Pancreas (tissue), 10 donors: ENCODE results near the gene SLAMF8. TPM values are rescaled to one million over a fixed set of nuclear protein-coding genes. Genes with fewer than 3 reads are reported as not detected.

Experiments used
- ATAC-seq, 4 donors: fragments of 200-7000 bp; cut with Tn5 transposase; one replicate each; pipeline versions ENCODE4 v1.8.0 to v1.9.1; 2020; ENCODE audit warnings: mild to moderate bottlenecking in 4 of 4, moderate library complexity in 4 of 4
- DNase-seq, 6 donors: peaks; one replicate each; pipeline ENCODE4 v3.0.0-alpha.2; 2020
- FAIRE-seq: peaks from 2 replicates; lab custom pipeline; 2012; peaks lifted over from hg19 to GRCh38; lab: Jason Lieb, UNC
- H3K27ac ChIP-seq, 4 donors: fragments of 200-600 bp; sonication (generic); 1 replicate in 3 of 4; 2 replicates in 1 of 4; pipeline versions ENCODE4 v1.5.0 to v1.8.0; 2020
- H3K27me3 ChIP-seq, 4 donors: fragments of 200-600 bp; one replicate each; pipeline ENCODE4 v1.8.0; 2021
- H3K36me3 ChIP-seq, 3 donors: fragments of 200-600 bp; sonication (generic) in 1 of 3; one replicate each; pipeline versions ENCODE4 v1.5.0 to v1.8.0; 2020 to 2021
- H3K4me1 ChIP-seq, 3 donors: fragments of 200-600 bp; one replicate each; pipeline ENCODE4 v1.8.0; 2021
- H3K4me3 ChIP-seq, 4 donors: fragments of 200-600 bp; sonication (generic) in 2 of 4; one replicate each; pipeline versions ENCODE4 v1.5.0 to v1.8.0; 2020 to 2021
- H3K9me3 ChIP-seq, 4 donors: fragments of 200-600 bp; one replicate each; pipeline ENCODE4 v1.8.0; 2021
- WGBS, 2 donors: extraction: QIAGEN DNeasy Blood & Tissue Kit; methylation state at CpG; one replicate each; pipeline ENCODE4 v1.1.7; 2013; 5-methylcytosine and 5-hydroxymethylcytosine counted together
- intact Hi-C, 3 donors: fragments of 100-400 bp; cut with DNase I; formaldehyde crosslinking; loops; one replicate each; pipeline versions ENCODE4 v1.11.1 to v1.14.2; 2022
- polyA plus RNA-seq, 2 donors: library from polyadenylated mRNA; stranded (reverse); fragments of 200-250 nt; gene quantifications; one replicate each; pipeline ENCODE4 v1.2.3, GENCODE V29; 2013
- total RNA-seq, 6 donors: library from RNA; stranded (reverse); fragmentation: NEBNext Ultra II Directional in 4 of 6; extraction: Animal tissue kit (Norgen Biotek cat#: 25700) in 4 of 6; gene quantifications; one replicate each; pipeline versions ENCODE4 v1.2.1 to v1.2.4, GENCODE V29; 2021 to 2023
- TF ChIP-seq, protein P1 (sequence below), 4 donors: fragments of 200-600 bp; sonication (generic) in 3 of 4; IDR thresholded peaks; one replicate each; pipeline versions ENCODE4 v1.5.0 to v1.8.0; 2021; ENCODE audit warnings: antibody characterized with exemption in 4 of 4
- donor health status: healthy with polysubstance abuse.
- donor health status: DM: no; HTN: no; CAD: no; lungs with moderate emphysema.
- donor health status: DM: no; HTN: no; CAD: no.
- donor health status: control.
- donor health status: control.
- donor health status: Bipolar disorder and iron deficiency.
- donor health status: DM: yes; HTN: yes; CAD: no.
- donor health status: DM: no; HTN: no; CAD: no.
- donor health status: DM: no; HTN: no; CAD: no.
- donor health status: DM: yes; HTN: yes; CAD: no.

SLAMF8 gene
- total and polyA plus RNA-seq, 8 donors = 0.38 to 8.8 (median 0.46) TPM; not detected in 1

DNA sequence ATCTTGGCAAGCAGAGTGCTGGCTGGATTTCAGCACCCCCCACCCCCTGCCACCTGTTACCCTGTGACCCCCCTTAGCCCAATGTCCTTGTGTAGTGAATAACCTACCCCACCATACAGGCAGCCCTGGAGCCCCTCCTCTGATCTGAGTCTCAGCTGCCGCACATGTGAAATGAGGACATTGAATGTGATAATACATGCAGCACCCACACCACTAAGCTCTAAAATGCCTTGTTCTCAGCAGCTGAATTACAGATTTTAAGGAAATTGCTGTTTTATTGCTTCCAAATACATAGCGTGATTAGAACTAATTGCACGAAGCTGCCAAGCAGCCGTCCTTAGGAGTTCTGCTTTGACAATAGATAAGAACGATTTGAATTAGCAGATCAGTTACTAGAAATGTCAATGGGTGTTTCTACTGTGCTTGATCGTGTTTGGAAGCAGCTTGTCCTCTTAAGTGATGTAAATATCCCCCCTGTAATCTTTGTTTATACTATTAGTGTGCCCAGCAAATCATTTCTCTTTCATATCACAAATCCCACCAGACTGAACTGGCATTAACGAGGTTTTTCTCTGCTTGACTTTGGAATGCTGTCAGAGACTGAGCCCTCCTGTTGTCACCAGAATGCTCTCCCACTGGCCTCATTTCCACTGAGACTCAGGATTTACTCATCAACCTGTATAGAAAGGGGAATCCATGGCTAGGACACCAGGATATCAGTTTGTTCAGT, 4.9 kb downstream of the SLAMF8 start:
- no peaks in the 10 kb centered on the region for H3K27me3 ChIP-seq
- H3K36me3 ChIP-seq = no peaks in the 10 kb centered on the region
- H3K27ac ChIP-seq = no peak overlapping the region
- DNase-seq (no peak), ATAC-seq (no peak), FAIRE-seq (no peak)
- TF ChIP-seq, protein P1, sequence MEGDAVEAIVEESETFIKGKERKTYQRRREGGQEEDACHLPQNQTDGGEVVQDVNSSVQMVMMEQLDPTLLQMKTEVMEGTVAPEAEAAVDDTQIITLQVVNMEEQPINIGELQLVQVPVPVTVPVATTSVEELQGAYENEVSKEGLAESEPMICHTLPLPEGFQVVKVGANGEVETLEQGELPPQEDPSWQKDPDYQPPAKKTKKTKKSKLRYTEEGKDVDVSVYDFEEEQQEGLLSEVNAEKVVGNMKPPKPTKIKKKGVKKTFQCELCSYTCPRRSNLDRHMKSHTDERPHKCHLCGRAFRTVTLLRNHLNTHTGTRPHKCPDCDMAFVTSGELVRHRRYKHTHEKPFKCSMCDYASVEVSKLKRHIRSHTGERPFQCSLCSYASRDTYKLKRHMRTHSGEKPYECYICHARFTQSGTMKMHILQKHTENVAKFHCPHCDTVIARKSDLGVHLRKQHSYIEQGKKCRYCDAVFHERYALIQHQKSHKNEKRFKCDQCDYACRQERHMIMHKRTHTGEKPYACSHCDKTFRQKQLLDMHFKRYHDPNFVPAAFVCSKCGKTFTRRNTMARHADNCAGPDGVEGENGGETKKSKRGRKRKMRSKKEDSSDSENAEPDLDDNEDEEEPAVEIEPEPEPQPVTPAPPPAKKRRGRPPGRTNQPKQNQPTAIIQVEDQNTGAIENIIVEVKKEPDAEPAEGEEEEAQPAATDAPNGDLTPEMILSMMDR (IDR thresholded peaks at IDR 0.05) = no peak
- intact Hi-C loops = no loop called here
- H3K9me3 ChIP-seq = no peaks in the 10 kb centered on the region
- H3K4me1 ChIP-seq = no peaks in the 10 kb centered on the region
- WGBS, 2 donors = 26 to 27% methylated on average over 7 of the region's 7 CpGs
- H3K4me3 ChIP-seq = no peak overlapping the region

DNA sequence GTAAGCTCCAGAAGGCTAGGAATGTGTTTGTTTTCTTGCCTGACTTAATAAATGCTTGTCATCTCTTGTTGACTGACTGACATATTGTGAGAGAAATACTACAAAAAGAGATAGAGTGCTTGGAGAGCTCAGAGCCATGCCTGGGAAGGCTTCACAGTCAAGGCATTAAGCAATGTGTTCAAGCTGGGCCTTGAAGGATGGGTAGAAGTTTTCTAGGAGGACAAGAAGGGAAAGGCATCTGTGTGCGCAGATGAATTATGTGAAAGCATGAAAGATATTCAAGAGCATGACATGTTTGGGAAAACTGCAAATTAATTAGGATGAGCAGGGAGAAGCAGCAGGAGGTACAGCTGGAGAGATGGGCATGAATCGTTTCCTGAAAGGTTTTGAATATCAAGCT, 5.6 kb downstream of the SLAMF8 start:
- 93 to 95% methylated on average over 2 of the region's 2 CpGs for WGBS, 2 donors
- no peak for ATAC-seq

DNA sequence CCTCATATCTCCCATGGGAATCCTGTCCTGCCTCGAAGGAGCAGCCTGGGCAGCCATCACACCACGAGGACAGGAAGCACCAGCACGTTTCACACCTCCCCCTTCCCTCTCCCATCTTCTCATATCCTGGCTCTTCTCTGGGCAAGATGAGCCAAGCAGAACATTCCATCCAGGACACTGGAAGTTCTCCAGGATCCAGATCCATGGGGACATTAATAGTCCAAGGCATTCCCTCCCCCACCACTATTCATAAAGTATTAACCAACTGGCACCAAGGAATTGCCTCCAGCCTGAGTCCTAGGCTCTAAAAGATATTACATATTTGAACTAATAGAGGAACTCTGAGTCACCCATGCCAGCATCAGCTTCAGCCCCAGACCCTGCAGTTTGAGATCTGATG, 8.7 kb downstream of the SLAMF8 start:
- TF ChIP-seq, protein P1 (IDR thresholded peaks at IDR 0.05) = no peak
- no peak for FAIRE-seq
- H3K27ac ChIP-seq = no peak overlapping the region
- intact Hi-C loops = no loop called here
- DNase-seq = no peak
- no peak for ATAC-seq
- H3K36me3 ChIP-seq = no peaks in the 10 kb centered on the region
- H3K4me3 ChIP-seq = no peak overlapping the region
- no peaks in the 10 kb centered on the region for H3K9me3 ChIP-seq
- WGBS, 2 donors = 67 to 70% methylated on average over 3 of the region's 3 CpGs
- H3K4me1 ChIP-seq = no peaks in the 10 kb centered on the region
- no peaks in the 10 kb centered on the region for H3K27me3 ChIP-seq

More for the DNA sequence above, 5.6 kb downstream of the SLAMF8 start:
- Histone ChIP-seq H3K36me3 (no peaks in the 10 kb centered on the region), H3K4me3 (no peak overlapping the region), H3K27me3 (no peaks in the 10 kb centered on the region), H3K9me3 (no peaks in the 10 kb centered on the region), H3K27ac (no peak overlapping the region), H3K4me1 (no peaks in the 10 kb centered on the region)
- FAIRE-seq (no peak), DNase-seq (no peak)
- TF ChIP-seq, protein P1 (IDR thresholded peaks at IDR 0.05) = no peak
- intact Hi-C loops = no loop called here

DNA sequence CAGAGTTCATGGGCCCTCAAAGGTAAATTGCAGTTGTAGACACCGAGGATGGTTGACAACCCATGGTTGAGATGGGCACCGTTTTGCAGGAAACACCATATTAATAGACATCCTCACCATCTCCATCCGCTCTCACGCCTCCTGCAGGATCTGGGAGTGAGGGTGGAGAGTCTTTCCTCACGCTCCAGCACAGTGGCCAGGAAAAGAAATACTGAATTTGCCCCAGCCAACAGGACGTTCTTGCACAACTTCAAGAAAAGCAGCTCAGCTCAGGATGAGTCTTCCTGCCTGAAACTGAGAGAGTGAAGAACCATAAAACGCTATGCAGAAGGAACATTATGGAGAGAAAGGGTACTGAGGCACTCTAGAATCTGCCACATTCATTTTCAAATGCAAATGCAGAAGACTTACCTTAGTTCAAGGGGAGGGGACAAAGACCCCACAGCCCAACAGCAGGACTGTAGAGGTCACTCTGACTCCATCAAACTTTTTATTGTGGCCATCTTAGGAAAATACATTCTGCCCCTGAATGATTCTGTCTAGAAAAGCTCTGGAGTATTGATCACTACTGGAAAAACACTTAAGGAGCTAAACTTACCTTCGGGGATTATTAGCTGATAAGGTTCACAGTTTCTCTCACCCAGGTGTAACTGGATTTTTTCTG, 9.3 kb downstream of the SLAMF8 start:
- TF ChIP-seq, protein P1 (IDR thresholded peaks at IDR 0.05) = no peak
- H3K36me3 ChIP-seq = no peaks in the 10 kb centered on the region
- no peaks in the 10 kb centered on the region for H3K27me3 ChIP-seq
- no peak overlapping the region for H3K27ac ChIP-seq
- WGBS, 2 donors = 75 to 76% methylated on average over 8 of the region's 8 CpGs
- no peak overlapping the region for H3K4me3 ChIP-seq
- DNase-seq (no peak), ATAC-seq (no peak), FAIRE-seq (no peak)
- no peaks in the 10 kb centered on the region for H3K9me3 ChIP-seq
- H3K4me1 ChIP-seq = no peaks in the 10 kb centered on the region
- intact Hi-C loops = no loop called here

DNA sequence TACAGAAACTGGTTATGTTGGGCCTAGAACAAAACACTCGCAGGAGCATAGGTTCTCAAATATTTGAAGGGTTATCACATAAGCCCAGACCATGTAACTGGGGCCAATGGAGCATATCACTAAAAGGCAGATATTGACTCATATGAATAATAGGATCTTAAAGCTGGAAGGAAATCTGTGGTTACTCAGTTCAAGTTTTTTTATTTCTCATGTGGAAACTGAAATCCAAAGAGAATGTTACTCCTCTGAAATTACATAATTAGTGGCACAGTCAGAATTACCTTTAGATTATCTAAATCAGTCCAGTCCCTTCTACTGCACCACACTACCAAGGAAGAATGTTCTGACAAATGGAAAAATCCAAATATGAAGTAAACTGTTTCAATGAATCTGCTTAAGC, 12.0 kb downstream of the SLAMF8 start:
- 79% methylated on average over 1 of the region's 1 CpG for WGBS, 2 donors
- no peak for FAIRE-seq
- Histone ChIP-seq H3K27ac (no peak overlapping the region), H3K4me3 (no peak overlapping the region), H3K9me3 (no peaks in the 10 kb centered on the region), H3K4me1 (no peaks in the 10 kb centered on the region), H3K36me3 (no peaks in the 10 kb centered on the region), H3K27me3 (no peaks in the 10 kb centered on the region)
- ATAC-seq = no peak
- DNase-seq = no peak
- intact Hi-C loops = no loop called here
- TF ChIP-seq, protein P1 (IDR thresholded peaks at IDR 0.05) = no peak
